GM12865 (cell line): ENCODE data around the gene TAB2.
"Not testable (repeated sequence)": the region's sequence is repeated elsewhere in the genome, so short reads cannot be mapped to it uniquely, and the experiment has no call there.

Experiments
- DNase-seq: peaks from one replicate; pipeline ENCODE4 v3.0.0; 2010; ENCODE audit warnings: low read depth
- H3K4me3 ChIP-seq: 2 replicates; pipeline ENCODE4 v1.5.1; 2011; ENCODE audit warnings: mild to moderate bottlenecking, low read depth, low read length, control low read depth
- CTCF ChIP-seq: IDR thresholded peaks from 2 replicates; pipeline ENCODE4 v1.5.1; 2011; ENCODE audit warnings: low read length, control low read depth, low read depth, inconsistent platforms; ENCODE audit not compliant: insufficient read depth; ENCODE audit errors: missing control alignments

TAB2 gene

GRCh38 chr6:149459761-149460160 is 142.2 kb downstream of the TAB2 start:
- TF ChIP-seq CTCF, result no peak
- no peak overlapping the region for H3K4me3 ChIP-seq
- DNase-seq, result no peak

- not testable (repeated sequence) for H3K4me3 ChIP-seq, DNase-seq
Observed at GRCh38 chr6:149460249-149460648, 142.7 kb downstream of the TAB2 start.
